ENCODE measurements around the gene QRFP.
"Not testable (repeated sequence)": the region's sequence is repeated elsewhere in the genome, so short reads cannot be mapped to it uniquely, and the experiment has no call there.

QRFP gene

GRCh38 chr9:130919559-130920145 lies 23.0 kb upstream of the QRFP start:
- DNase-seq (ENCODE audit: low read depth, low spot score), result no peak

DNA sequence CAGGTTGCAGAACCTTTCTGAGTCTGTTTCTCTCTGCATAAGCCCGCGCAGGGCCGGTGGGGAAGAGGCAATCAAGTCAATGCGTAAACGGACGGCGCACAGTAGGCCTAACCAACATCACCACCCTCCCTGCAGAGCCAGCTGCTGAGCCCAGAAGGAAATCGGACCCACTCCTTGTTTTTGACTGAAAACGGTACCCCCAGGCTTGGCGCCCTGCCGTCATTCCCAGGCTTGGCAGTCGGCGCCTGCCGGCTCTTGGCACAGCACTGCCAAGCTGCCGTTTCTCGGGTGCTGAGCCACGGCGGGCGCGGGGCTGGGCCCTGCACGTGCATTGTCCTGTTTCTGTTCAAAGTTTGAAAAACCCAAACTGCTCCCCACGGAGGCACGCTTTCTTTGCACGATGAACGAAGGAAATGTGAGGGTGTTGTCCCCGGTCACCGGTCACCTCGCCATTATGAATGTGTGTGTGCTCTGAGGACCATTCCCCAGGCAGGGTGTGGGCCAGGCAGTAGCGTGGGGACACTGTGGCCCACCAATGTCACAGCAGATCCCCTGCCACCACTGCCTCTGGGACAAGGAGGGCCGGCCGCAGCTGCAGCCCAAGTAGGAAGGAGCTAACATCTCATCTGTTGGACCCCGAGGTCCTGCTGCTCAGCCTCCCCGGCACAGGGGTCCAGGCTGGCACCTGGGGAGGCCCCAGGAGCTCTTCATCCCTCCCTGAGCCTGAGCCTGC lies 22.4 kb upstream of the QRFP start:
- no peak for DNase-seq (ENCODE audit: low read depth, low spot score)

DNA sequence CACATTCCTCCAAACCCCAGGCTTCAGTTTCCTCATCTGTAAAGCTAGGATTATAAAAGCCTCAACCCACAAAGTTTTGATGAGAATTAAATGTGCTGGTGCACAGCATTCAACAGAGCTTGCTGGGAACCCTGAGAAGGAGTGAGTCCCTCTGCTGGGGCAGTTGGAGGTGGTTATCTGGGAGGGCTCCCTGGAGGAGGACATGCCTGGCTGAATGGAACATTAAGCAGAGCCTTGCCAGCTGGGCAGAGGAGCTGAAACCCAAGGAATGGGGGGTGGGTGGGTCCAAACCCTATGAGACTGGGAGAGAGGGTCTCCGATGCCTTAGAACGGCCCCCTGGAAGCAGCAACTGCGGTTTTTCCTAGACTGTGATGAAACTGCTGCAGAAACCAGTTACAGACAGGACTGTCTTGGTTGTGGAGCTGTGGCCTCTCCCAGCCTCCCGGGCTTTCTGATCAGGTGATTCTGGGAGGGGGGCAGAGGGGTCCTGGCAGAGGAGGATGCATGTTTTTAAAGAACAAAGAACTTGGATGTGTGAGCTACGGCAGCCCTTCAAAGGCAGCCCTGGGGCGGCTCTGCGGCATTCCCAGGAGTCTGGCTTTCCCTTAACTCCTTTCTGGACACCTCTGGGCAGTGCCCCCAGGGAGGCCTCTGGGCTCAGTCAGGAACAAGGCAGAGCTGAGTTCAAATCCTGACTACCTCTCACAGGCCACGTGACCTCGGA lies 21.7 kb upstream of the QRFP start:
- DNase-seq (ENCODE audit: low read depth, low spot score), result no peak

- no peak for DNase-seq (ENCODE audit: low read depth, low spot score)
These were observed 20.8 kb upstream of the QRFP start for GRCh38 chr9:130917168-130917960.

DNA sequence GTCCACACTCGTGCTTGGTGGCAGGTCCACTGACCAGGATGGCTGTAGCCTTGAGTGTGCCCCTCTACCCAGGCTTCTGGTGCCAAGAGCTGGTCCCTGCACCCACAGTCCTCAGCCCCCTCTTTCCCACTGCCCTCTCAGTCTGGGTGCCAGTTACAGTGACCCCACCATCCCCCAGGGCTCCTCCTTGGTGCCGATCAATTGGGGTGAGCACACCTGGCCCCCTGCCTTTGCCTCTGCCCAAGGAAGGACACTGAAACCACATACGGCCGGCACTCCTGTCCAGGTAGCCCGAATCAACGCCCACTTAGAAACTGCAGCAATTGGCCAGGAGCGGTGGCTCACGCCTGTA lies 18.5 kb upstream of the QRFP start:
- DNase-seq (ENCODE audit: low read depth, low spot score), result no peak

GRCh38 chr9:130914417-130915095 lies 17.9 kb upstream of the QRFP start:
- no peak for DNase-seq (ENCODE audit: low read depth, low spot score)

DNA sequence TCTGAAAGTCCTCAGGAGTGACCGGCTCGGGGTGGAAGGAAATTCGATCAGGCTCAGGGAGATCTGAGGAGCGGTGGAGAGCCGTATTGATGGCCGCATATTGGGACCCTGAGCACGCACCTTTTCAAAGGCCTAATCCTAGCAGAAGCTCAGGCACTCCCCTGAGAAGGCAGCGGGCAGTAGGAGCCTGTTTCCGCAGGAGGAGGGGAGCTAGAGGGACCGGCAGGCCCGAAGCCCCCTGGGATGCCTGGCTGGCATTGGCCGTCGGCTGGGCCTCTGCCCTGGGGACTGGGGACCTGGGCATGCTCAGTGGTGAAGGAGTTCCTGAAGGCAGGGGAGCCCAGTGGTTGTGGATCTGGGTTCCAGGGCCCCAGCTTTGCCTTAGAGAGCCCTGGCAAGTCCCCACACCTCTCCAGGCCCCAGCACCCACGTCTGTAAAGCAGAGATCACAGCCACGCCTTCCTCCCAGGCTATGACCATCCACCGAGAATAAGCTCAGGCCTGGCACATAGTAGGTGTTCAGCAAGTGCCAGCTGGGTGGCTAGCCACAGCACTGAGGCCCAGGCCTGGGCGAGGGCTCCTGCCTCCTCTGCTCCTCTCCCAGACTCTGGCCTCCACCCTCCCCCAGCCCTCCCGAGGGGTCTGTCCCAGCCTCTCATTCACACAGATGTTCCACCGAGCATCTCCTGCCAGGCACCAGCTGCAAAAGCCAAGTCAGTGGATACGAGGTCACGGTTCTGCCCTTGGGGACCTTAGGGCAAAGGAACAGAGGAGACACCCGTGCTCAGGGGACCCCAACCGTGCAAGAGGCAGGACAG lies 17.2 kb upstream of the QRFP start:
- no peak for DNase-seq (ENCODE audit: low read depth, low spot score)

- DNase-seq (ENCODE audit: low read depth, low spot score), result no peak
These were observed 16.5 kb upstream of the QRFP start for GRCh38 chr9:130912932-130913598.

GRCh38 chr9:130911254-130912049 lies 14.8 kb upstream of the QRFP start:
- no peak for DNase-seq (ENCODE audit: low read depth, low spot score)

GRCh38 chr9:130910670-130911069 lies 14.1 kb upstream of the QRFP start:
- not testable (repeated sequence) for DNase-seq (ENCODE audit: low read depth, low spot score)

GRCh38 chr9:130910041-130910440 lies 13.4 kb upstream of the QRFP start:
- DNase-seq (ENCODE audit: low read depth, low spot score), result not testable (repeated sequence)

GRCh38 chr9:130908878-130909355 lies 12.3 kb upstream of the QRFP start:
- no peak for DNase-seq (ENCODE audit: low read depth, low spot score)

GRCh38 chr9:130908146-130908877 lies 11.7 kb upstream of the QRFP start:
- no peak for DNase-seq (ENCODE audit: low read depth, low spot score)

- DNase-seq (ENCODE audit: low read depth, low spot score), result no peak
These were observed 10.3 kb upstream of the QRFP start for GRCh38 chr9:130906735-130907416.

GRCh38 chr9:130905902-130906734 lies 9.5 kb upstream of the QRFP start:
- DNase-seq (ENCODE audit: low read depth, low spot score), result no peak

DNA sequence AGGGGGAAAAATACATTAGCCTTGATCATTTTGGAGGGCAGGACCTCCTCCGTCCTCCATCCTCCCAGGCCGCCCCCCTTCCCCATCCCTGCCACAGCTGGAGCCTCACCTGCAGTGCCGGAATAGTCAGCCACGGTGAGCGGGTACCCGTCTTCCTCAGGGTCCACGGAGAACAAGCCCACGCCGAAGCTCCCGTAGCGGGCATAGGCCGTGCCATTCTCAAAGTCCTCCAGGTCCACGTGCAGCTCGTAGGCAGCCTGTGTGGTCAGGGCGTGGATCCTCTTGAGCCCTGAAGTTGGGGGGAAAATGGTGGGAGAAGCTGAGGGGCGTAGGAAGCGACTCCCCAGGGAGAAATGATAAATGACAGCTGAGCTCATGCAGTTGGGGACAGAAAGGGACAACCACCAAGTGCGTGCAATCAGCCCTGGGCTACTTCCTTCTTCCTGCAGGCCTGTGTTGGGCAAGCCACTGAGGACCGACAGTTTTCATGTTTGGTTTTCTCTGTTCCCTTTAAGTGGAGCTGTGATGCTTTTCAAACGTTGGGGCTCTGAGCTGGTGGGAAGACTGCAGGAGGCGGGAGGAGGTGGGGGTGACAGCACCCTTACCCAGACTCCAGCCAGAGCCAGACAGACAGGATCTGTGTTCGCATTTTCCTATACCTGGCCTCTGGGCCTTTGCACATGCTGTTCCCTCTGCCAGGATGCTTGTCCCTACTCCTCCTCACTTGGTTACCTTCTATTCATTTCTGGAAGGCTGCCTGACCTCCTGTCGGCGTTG lies 8.7 kb upstream of the QRFP start:
- no peak for DNase-seq (ENCODE audit: low read depth, low spot score)
